SU-DHL-6 (cell line): ENCODE results near the gene ITFG1.

ENCODE experiments used
- H2AFZ ChIP-seq: fragments of 200-600 bp; sonication (generic); 2 replicates; pipeline ENCODE4 v1.6.1; 2014; ENCODE audit warnings: low read depth, mild to moderate bottlenecking, moderate library complexity, mixed read lengths, antibody characterized with exemption, low read length; ENCODE audit not compliant: severe bottlenecking
- H3F3A ChIP-seq: fragments of 200-600 bp; shearing (Covaris generic); 2 replicates; pipeline ENCODE4 v1.6.0; 2016; ENCODE audit warnings: antibody characterized with exemption, mild to moderate bottlenecking; ENCODE audit not compliant: insufficient read depth
- H3K27ac ChIP-seq: fragments of 200-600 bp; sonication (generic); 2 replicates; pipeline ENCODE4 v1.5.1; 2016; ENCODE audit warnings: low read depth, mild to moderate bottlenecking, low read length, moderate library complexity, mixed read lengths
- H3K27me3 ChIP-seq: fragments of 200-600 bp; sonication (generic), shearing (Covaris generic); 2 replicates; pipeline ENCODE4 v1.6.0; 2014; ENCODE audit warnings: mild to moderate bottlenecking, low read length
- H3K36me3 ChIP-seq: fragments of 200-600 bp; sonication (generic); 2 replicates; pipeline ENCODE4 v1.6.1; 2014; ENCODE audit warnings: mild to moderate bottlenecking, low read length, mixed read lengths
- H3K4me2 ChIP-seq: fragments of 300-600, 200-600 bp; shearing (Covaris generic), sonication (generic); 2 replicates; pipeline ENCODE4 v1.6.0; 2014; ENCODE audit warnings: low read length, low read depth, mild to moderate bottlenecking; ENCODE audit not compliant: poor library complexity, severe bottlenecking
- H3K4me3 ChIP-seq: fragments of 200-600 bp; sonication (generic); 2 replicates; pipeline ENCODE4 v1.5.1; 2014; ENCODE audit warnings: antibody characterized with exemption, low read length, mild to moderate bottlenecking, mixed read lengths; ENCODE audit not compliant: insufficient read depth, poor library complexity, severe bottlenecking
- H3K79me2 ChIP-seq: fragments of 200-600 bp; sonication (generic); 2 replicates; pipeline ENCODE4 v1.6.1; 2014; ENCODE audit warnings: mild to moderate bottlenecking, low read length, moderate library complexity; ENCODE audit not compliant: insufficient read depth
- H3K9ac ChIP-seq: fragments of 200-600 bp; sonication (generic); 2 replicates; pipeline ENCODE4 v1.7.0; 2014; ENCODE audit warnings: mild to moderate bottlenecking, low read length
- H3K9me2 ChIP-seq: fragments of 200-600 bp; sonication (generic); replicated peaks from 2 replicates; pipeline ENCODE4 v1.6.1; 2014; ENCODE audit warnings: low read length; ENCODE audit not compliant: insufficient read depth
- H3K9me3 ChIP-seq: fragments of 200-600 bp; sonication (generic); 2 replicates; pipeline ENCODE4 v1.6.1; 2014; ENCODE audit warnings: low read length, mixed read lengths; ENCODE audit not compliant: insufficient read depth
- H4K20me1 ChIP-seq: fragments of 200-600 bp; sonication (generic); 2 replicates; pipeline ENCODE4 v1.6.1; 2014; ENCODE audit warnings: low read depth, mild to moderate bottlenecking, antibody characterized with exemption, low read length, moderate library complexity, mixed read lengths
- CTCF ChIP-seq: fragments of 200-600 bp; sonication (generic); IDR thresholded peaks from one replicate; pipeline ENCODE4 v1.5.1; 2017; ENCODE audit warnings: antibody characterized with exemption, mild to moderate bottlenecking, low read length, moderate library complexity; ENCODE audit not compliant: insufficient read depth, poor library complexity, severe bottlenecking
- EZH2phosphoT487 ChIP-seq: fragments of 200-600 bp; sonication (generic), shearing (Covaris generic); conservative IDR thresholded peaks from 2 replicates; pipeline ENCODE4 v1.6.1; 2018; ENCODE audit warnings: mild to moderate bottlenecking, antibody characterized with exemption, low read length, moderate library complexity, mixed read lengths

Gene ITFG1

GRCh38 chr16:47371271-47372014 is 89.4 kb downstream of the ITFG1 start:
- no peak for TF ChIP-seq EZH2phosphoT487
- no peak for TF ChIP-seq CTCF
- no peak overlapping the region for H3K9ac ChIP-seq
- no peaks in the 10 kb centered on the region for H4K20me1 ChIP-seq
- no peak overlapping the region for H3K4me2 ChIP-seq
- no peaks in the 10 kb centered on the region; the same call in 1 of the 2 replicates for H3F3A ChIP-seq
- no peaks in the 10 kb centered on the region for H3K79me2 ChIP-seq
- H3K27ac ChIP-seq, result no peak overlapping the region
- H3K4me3 ChIP-seq, result no peak overlapping the region
- H3K36me3 ChIP-seq, result peaks cover 45% of the 10 kb centered on the region
- H2AFZ ChIP-seq, result no peak overlapping the region
- H3K9me2 ChIP-seq, result no peaks in the 10 kb centered on the region
- no peaks in the 10 kb centered on the region for H3K27me3 ChIP-seq
- peaks cover 12% of the 10 kb centered on the region; the same call in 1 of the 2 replicates for H3K9me3 ChIP-seq

- H3K36me3 ChIP-seq, result peaks cover 37% of the 10 kb centered on the region
- H3K4me2 ChIP-seq, result no peak overlapping the region
- no peak overlapping the region for H2AFZ ChIP-seq
- H3K27me3 ChIP-seq, result no peaks in the 10 kb centered on the region
- no peak overlapping the region for H3K27ac ChIP-seq
- H4K20me1 ChIP-seq, result no peaks in the 10 kb centered on the region
- no peak for TF ChIP-seq CTCF
- no peak for TF ChIP-seq EZH2phosphoT487
- H3F3A ChIP-seq, result no peaks in the 10 kb centered on the region; the same call in 1 of the 2 replicates
- peaks cover 12% of the 10 kb centered on the region; the same call in 1 of the 2 replicates for H3K9me3 ChIP-seq
- H3K79me2 ChIP-seq, result no peaks in the 10 kb centered on the region
- H3K9ac ChIP-seq, result no peak overlapping the region
- H3K9me2 ChIP-seq, result no peaks in the 10 kb centered on the region
- H3K4me3 ChIP-seq, result no peak overlapping the region
Observed at GRCh38 chr16:47370536-47370935, 90.3 kb downstream of the ITFG1 start.

- no peak overlapping the region for H3K4me2 ChIP-seq
- no peaks in the 10 kb centered on the region for H3K79me2 ChIP-seq
- peaks cover 12% of the 10 kb centered on the region; the same call in 1 of the 2 replicates for H3K9me3 ChIP-seq
- no peaks in the 10 kb centered on the region for H3K27me3 ChIP-seq
- no peak overlapping the region for H3K9ac ChIP-seq
- no peaks in the 10 kb centered on the region for H4K20me1 ChIP-seq
- H3K36me3 ChIP-seq, result peaks cover 21% of the 10 kb centered on the region
- H3K9me2 ChIP-seq, result no peaks in the 10 kb centered on the region
- no peaks in the 10 kb centered on the region; the same call in 1 of the 2 replicates for H3F3A ChIP-seq
- TF ChIP-seq CTCF (no peak), EZH2phosphoT487 (no peak)
- H2AFZ ChIP-seq, result no peak overlapping the region
- H3K27ac ChIP-seq, result no peak overlapping the region
- H3K4me3 ChIP-seq, result no peak overlapping the region
Observed at GRCh38 chr16:47366228-47366627, 94.6 kb downstream of the ITFG1 start.
